Mucosa of gallbladder (tissue), 1 donor: ENCODE measurements around the gene FMN2. TPM values are rescaled to one million over a fixed set of nuclear protein-coding genes. Genes with fewer than 3 reads are reported as not detected.
"Not testable (repeated sequence)": the region's sequence is repeated elsewhere in the genome, so short reads cannot be mapped to it uniquely, and the experiment has no call there.

ENCODE experiments used
- DNase-seq: peaks from one replicate; pipeline ENCODE4 v3.0.0-alpha.2; 2020; ENCODE audit warnings: low spot score
- total RNA-seq: library from RNA; stranded (reverse); gene quantifications from one replicate; pipeline ENCODE4 v1.2.1, GENCODE V29; 2021
- donor health status: DM: no; HTN: no; CAD: no.

The FMN2 gene
- total RNA-seq, 1 donor from 2014 or later = 3.5 TPM

DNA sequence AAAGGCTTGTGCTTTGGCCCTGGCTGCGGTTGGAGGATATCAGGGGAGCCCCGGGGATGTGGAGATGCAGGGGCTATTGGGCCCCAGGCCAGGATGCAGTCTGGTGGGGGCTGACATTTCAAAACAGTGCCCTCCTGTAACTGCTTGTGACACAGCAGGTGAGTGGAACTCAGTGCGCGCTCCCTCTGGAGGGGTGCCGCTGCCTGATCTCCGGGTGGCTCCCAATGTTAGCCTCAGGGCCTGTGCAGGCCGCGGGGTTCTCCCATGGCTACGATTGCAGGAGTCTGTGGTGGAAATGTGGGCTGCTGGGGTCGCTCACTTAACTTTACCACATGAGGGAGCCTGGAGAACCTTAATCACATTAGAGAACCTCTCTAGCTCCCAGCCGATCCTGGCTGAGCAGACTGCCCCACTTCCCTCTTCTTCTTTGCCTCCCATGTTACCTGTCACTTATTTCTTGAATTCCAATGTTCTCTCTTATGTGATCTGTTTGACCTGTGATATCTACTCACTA lies 163.2 kb downstream of the FMN2 start:
- DNase-seq = no peak

DNA sequence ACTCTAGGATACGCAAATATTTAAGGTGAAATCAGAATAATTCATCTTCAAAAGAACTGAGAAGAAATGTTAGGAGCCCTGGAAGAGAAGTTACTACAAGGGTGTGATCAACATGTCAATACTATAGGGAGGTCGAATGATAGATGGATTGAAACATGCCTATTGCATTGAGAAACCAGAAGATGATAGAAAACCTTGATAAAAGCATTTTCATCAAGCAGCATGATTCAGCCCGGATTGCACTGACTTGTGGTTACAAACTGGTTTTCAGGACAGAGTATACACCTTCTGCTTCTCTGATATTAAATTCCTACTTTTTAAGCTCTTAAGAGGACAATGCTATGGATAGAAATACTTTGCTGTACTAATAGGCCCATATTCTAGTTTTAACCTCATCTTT lies 164.2 kb downstream of the FMN2 start:
- DNase-seq = no peak

DNA sequence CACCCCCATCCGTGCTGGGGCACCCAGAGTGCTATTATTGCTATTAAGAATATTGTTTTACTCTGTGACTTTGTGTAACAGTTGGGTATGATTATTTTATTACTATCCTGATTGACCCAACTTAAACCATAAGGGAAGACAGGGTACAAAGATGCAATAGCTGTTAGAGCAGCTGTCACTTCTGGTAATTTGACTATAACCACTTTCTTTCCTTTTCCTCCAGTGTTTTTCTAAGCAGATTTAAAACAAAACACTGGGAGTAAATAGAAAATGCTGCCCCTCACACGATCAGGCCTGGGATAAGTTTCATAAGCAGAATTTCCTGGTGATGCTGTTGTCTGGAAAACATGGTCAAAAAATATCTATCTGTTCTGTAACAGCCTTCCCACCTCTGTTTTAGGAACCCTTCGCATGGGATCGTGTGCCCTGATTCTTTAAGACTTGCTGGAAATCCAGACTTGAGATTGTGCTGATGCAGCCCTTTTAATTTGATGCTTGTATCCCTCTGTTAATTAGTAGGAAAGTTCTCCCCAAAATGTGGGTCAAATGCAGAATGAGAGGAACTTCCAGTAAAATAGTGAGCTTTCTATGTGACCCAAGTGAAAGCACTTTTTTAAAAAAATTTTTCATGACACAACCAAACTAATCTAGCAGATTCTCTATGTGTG lies 165.3 kb downstream of the FMN2 start:
- DNase-seq = no peak

DNA sequence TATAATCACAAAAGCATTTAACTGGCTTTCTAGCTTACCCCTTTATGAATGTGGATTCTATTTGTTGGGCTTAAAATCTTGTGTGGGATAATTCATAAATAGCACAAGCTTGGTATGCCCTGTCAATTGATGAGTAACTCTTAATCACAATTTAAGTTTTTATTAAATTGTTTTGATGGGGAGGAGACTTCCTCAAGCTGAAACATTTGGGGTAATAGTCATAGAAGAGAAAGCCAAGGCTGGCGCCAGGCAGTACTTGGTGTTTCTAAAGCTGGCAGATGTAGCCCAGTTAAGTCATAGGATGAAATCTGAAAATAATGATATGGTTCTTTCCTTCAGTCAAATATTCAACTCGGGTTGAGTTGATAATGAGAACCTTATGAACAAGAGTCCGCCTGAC lies 167.2 kb downstream of the FMN2 start:
- DNase-seq = no peak

DNA sequence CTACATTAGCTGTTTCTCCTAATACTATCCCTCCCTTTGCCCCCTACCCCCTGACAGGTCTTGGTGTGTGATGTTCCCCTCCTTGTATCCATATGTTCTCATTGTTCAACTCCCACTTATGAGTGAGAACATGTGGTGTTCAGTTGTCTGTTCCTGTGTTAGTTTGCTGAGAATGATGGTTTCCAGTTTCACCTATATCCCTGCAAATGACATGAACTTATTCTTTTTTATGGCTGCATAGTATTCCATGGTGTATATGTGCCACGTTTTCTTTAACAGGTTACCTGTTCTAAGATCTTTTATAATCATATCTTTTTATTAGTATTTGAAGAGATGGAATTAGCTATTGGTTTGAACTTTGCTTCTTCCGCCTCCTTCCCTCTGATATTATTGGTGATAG lies 172.8 kb downstream of the FMN2 start:
- DNase-seq = not testable (repeated sequence)

DNA sequence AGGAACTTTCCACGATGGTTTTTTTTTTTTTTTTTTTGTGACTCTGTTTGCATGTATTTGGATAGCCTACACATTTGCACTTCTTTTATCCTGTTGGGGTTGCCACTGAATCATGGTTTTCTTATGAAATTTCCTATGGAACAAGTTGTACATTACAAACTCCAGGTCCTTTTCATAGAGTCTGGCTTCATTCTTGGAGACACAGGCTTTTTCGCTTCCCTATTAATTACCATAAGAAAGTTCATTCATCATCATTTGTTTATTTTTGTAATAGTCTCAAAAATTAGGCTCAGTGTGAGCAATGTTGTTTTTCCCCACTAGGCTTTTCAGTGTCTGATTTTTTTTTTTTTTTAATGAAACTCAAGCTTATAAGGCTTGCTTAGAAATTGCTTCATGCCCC lies 179.4 kb downstream of the FMN2 start:
- no peak for DNase-seq

DNA sequence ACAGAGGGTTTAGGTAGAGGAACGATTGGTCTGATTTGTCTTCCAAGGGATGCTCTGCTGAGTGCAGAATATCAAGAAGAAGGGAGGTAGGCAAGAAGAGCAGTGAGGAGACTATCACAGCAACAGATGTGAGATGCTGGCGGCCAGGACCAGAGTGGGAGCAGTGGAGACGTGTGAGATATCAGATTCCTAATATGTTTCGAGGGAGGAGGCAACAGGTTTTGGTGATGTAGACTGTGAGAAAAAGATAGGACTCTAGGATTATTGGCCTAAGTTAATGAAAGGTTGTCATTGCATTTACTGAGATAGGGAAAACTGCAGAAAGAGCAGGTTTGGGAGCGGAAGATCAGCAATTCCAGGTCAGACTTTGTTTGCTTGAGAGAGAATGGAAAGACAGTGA lies 182.9 kb downstream of the FMN2 start:
- no peak for DNase-seq

DNA sequence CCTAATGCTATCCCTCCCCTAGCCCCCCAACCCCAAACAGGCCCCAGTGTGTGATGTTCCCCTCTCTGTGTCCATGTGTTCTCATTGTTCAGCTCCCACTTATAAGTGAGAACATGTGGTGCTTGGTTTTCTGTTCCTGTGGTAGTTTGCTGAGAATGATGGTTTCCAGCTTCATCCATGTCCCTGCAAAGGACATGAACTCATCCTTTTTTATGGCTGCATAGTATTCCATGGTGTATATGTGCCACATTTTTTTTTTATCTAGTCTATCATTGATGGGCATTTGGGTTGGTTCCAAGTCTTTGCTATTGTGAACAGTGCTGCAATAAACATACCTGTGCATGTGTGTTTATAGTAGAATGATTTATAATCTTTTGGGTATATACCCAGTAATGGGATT lies 183.5 kb downstream of the FMN2 start:
- DNase-seq = not testable (repeated sequence)

DNA sequence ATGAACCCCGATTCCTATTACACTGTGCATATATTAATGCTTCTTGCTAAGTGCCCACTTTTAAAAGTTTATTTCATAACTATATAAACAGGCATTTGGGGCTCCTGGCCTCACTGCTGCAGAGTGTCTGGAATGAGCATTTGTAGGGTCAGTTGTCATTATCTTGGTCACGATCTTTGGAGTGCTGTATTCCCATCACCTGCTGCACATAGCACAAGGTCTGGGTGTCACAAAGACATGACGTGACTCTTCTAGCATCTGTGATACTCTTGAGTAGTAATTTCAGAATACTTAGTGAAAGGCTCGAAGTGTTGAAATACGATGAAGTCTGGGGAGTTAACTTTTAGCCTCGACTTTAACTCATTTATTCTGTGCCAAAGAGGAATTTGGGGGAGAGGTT lies 186.4 kb downstream of the FMN2 start:
- DNase-seq = no peak

DNA sequence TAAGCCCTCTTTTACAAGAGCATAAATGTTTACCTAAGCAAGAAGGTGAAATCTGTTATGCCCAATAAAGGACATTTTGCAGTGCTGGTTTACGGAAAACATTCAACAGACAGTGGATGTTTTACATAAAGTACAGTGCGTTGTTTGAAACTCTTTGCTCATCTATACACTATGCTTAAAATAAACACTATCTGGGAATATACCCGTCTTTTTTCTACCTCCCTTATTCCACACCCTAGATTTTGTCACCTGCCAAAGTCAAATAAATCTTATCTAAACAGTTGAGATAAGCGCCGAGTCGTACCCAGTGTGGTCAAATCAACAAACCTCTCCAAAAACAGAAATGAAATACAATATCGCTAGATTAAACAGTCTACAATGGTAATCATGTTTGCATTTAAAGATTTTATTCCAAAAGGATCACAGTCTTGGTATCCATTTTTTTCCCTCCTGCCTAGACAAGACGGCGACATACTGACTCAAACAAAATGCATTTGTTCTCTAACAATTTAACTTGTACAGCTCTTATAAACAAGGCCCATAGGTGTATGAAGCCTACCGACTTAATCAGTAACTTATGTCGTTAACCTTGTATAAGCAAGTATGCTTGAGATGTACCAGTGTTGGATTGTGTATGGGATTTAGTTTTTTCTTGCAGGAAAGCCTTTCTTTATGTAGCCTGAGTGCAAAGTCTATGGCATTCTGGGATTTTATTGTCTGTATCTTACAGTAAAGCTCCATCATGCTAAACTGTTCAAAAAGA lies 189.1 kb downstream of the FMN2 start:
- no peak for DNase-seq

DNA sequence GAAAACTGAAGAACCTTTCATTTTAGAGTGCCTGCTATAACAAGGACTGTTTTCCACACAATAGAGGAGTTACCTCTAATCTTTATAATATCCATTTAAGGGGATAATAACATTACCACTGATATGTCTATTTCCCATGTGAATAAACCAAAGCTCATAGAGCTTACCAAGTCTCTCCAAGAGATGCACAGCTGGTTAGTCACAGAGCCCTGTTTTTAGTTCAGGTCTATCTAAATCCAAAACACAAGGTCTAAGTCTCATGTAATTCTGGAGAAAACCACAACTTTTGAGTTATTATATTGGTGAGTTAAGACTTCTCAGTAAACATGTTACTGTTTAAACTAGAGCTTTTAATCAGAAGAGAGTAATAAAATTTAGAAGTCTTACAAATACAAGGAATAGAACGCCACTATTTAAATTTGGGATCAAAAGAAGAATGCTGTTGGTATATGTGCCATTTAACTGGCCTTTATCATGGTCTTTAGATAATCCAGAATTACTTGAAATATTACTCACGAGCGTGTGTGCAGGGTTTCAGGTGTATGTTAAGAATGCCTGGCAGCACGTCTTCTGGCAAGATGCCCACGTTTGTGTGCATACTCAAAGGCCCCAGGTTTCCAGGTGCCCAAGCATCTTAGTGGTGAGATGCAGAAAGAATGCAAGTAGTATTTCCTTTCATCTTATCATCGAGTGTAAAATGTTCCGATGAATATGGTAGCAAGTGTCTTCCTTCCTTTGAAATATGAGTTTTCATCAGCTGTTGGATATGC lies 190.6 kb downstream of the FMN2 start:
- DNase-seq = no peak

DNA sequence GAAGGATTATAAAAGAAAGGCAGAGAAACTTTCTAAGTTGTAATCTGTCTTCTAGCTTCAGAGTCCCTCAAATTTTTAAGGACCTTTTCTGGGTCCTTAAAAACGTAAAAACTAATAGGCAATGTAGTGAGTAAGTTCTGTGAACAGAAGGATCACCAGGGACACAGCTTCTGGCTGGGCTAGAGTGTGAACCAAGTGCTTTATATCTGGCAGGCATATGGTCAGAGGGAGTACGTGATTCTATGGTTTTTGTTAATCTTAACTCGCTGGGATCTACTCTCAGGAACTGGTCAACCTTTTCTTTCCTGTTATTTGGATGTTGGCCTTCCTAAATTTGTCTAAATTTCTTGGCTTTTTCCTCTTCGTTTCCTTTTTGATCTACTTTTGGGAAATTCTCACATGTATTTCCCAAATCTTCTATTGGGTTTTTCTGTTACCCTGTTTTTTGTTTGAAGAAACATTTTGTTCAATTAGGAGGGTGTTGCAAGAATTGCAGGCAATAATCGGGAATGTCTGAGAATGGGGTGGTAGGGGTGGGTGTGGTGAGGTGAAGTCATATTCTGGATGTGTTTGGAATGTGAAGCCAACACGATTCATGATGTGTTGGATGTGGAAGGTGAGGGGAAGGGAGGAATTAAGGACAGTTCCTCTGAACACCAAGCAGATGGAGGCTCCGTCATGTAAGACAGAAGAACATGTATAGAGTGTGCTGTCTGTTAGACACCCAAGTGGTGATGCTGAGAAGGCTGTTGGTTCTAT lies 193.2 kb downstream of the FMN2 start:
- DNase-seq = no peak

DNA sequence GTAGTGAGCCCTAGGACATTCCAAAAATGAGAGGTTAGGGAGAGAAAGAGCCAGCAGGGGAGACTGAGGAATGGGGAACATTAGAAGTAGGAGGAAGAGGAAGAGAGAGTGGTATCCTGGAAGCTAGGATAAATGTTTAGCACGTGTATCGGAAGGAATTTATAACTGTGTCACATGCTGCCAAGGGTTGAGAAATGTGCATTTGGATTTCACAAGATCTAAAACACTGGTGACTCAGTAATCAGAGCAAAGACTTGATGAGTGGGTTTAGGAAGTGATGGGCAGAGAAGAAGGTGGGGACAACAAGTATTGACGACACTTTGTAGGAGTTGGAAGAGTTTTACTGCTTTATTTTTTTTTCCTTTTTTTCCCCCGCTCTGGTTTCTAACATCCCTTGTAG lies 193.9 kb downstream of the FMN2 start:
- DNase-seq = no peak

DNA sequence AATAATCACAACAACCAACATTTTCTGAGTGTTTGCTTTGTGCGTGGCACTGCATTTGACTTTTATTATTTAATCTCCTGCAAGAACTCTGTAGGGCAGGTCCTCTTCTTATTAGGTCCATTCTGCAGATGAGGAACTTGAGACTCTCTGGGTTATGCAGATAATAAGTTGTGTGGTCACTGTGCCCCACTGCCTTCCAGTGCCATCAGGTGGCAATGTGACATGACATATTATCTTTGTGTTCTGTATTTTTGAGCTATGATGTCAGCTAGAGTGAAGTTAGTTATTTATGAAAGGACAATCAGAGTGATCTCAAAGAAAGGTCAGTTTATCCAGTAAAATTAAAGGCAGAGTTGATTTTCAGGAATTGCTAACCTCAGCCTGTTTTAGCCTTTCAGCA lies 196.0 kb downstream of the FMN2 start:
- no peak for DNase-seq

DNA sequence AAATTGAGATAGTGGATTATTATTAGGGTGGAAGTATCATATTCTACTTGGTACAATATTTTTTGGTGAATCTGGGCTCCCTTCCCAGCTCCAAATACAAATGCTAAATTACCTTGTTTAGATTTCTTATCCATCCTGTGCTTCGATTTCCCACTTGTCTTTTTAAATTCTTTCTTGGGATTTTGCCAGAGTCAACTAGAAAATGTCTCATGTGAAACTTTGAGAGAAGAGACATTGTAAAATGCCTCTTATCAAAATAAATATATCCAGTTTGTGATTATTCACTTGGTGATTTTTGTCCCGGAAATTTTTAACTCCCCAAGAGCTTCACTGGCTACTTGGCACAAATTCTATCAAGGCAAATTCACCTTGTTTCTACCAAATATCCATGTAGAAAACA lies 202.0 kb downstream of the FMN2 start:
- no peak for DNase-seq

DNA sequence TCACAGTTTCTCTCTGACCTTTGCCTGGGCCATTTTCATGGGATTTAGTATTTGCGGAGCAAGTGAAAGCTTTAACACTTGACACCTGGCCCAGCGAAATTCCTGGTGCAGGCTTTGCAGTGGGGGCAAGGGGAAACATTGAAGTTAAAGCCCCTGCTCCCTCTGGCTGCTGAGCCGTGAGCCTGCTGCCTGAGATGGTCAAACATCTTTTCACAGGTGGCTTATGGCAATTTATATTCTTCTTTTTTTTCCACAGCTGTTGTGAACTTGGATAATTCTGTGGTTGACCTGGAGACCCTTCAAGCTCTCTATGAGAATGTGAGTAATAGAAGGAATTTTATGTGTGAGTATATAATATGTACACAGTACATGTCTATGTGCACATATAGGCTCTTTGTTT lies 202.9 kb downstream of the FMN2 start:
- no peak for DNase-seq

DNA sequence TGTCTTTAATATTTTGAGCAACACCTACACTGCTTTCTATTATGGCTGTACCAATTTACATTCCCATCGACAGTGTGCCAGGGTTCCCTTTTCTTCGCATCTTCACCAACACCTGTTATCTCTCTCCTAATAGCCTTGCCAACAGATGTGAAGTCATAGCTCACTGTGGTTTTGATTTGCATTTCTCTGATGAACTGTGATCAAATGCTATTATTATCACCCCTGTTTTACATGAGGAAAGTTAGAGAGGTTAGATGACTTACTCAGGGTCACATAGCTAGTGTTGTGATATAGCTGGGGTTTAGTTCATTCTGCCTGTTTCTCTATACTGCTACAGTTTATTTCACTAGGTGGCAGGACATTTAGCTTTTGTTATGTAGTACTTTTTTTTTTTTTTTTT lies 204.1 kb downstream of the FMN2 start:
- no peak for DNase-seq

DNA sequence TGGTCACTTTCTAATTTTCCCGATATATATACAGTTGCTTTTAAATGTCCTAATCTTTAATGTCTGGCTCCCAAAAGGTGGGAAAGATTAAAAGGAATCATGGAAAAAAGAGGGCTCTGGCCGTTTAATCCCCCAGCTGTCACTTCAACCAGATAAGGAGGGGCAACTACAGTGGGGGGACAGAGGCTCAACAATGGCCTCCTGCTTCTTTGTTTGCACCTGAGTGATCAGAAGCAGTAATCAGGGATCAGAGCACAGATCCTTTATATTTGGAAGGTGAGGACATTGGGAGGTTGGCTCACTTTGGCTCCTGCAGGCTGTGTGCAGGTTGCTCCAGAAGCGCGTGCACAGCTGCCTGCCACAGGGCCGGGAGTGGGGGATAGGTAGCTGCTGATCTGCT lies 212.8 kb downstream of the FMN2 start:
- DNase-seq = no peak

DNA sequence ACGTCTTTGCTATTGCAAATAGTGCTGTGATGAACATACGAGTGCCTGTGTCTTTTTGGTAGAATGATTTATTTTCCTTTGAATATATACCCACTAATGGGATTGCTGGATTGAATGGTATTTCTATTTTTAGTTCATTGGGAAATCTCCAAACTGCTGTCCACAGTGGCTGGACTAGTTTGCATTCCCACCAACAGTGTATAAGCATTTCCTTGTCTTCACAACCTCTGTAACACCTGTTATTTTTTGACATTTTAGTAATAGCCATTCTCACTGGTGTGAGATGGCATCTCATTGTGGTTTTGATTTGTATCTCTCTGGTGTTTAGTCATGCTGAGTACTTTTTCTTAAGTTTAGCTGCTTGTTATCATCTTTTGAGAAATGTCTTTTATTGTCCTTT lies 215.0 kb downstream of the FMN2 start:
- DNase-seq = no peak

DNA sequence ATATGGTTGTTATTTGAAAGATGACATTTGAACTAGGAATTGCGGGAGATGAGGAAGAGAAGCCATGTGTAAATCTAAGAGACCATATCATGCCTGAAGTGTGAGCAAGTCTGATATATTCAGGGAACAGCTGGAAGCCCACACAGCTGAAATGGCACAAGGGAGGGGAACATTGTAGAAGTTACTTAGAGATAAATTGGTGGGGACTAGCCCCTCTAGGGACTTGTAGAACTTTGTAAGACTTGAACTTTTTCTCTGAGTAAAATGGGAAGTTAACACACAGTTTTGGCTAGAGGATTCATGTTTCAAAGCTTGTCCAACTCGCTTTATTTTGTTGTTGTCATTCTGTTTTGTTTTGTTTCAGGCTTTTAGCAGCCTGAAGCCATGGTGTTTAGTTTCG lies 216.4 kb downstream of the FMN2 start:
- no peak for DNase-seq

DNA sequence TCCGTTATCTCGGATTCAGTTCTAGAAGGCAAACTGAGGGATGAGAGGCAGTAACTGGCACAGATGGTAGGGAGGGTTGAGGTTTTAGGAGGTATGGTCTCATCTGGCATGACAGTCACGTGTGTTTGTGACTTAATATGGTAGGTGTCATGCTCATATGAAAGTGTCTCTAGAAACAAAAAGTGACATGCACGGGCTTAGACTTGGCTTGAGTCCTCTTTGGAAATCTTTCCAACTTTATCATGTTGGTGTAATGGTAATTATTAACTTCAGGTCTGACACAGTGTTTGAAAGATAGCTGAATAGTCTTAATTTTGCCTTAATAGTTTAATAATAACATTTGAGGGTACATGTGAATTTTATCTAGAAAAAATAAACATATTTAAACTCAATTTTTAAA lies 218.1 kb downstream of the FMN2 start:
- no peak for DNase-seq
